OCI-LY1 (cell line): ENCODE results near the gene TPPP.

Experiments
- H2AFZ ChIP-seq: fragments of 200-600 bp; sonication (generic), shearing (Covaris generic); 2 replicates; pipeline ENCODE4 v1.6.0; 2014; ENCODE audit warnings: antibody characterized with exemption, mild to moderate bottlenecking, low read length
- H3F3A ChIP-seq: fragments of 200-600 bp; sonication (generic), shearing (Covaris generic); 2 replicates; pipeline ENCODE4 v1.6.0; 2014; ENCODE audit warnings: mild to moderate bottlenecking, antibody characterized with exemption, low read length, moderate library complexity; ENCODE audit not compliant: insufficient read depth
- H3K27ac ChIP-seq: fragments of 200-600 bp; sonication (generic); 2 replicates; pipeline ENCODE4 v1.5.1; 2014; ENCODE audit warnings: low read length, mixed run types, mild to moderate bottlenecking, low read depth; ENCODE audit not compliant: poor library complexity, severe bottlenecking
- H3K27me3 ChIP-seq: fragments of 200-600 bp; sonication (generic); 2 replicates; pipeline ENCODE4 v1.6.0; 2014; ENCODE audit warnings: antibody characterized with exemption, mild to moderate bottlenecking, low read length, moderate library complexity; ENCODE audit not compliant: insufficient read depth
- H3K36me3 ChIP-seq: fragments of 200-600 bp; sonication (generic); 2 replicates; pipeline ENCODE4 v1.6.1; 2014; ENCODE audit warnings: mild to moderate bottlenecking, antibody characterized with exemption, low read length, moderate library complexity, mixed read lengths; ENCODE audit not compliant: insufficient read depth
- H3K4me1 ChIP-seq: fragments of 200-600 bp; sonication (generic); 2 replicates; pipeline ENCODE4 v1.5.1; 2014; ENCODE audit warnings: mild to moderate bottlenecking, low read length, moderate library complexity; ENCODE audit not compliant: insufficient read depth, severe bottlenecking
- H3K4me2 ChIP-seq: fragments of 200-600 bp; sonication (generic), shearing (Covaris generic); 2 replicates; pipeline ENCODE4 v1.6.1; 2014; ENCODE audit warnings: low read length
- H3K4me3 ChIP-seq: fragments of 200-600 bp; sonication (generic); 2 replicates; pipeline ENCODE4 v1.5.1; 2014; ENCODE audit warnings: low read length, low read depth, mild to moderate bottlenecking, mixed read lengths; ENCODE audit not compliant: poor library complexity, severe bottlenecking
- H3K79me2 ChIP-seq: fragments of 200-600 bp; shearing (Covaris generic); 2 replicates; pipeline ENCODE4 v1.6.1; 2016; ENCODE audit warnings: mixed run types, low read length, mixed read lengths; ENCODE audit not compliant: insufficient read depth
- H3K9ac ChIP-seq: fragments of 200-600 bp; sonication (generic), shearing (Covaris generic); 2 replicates; pipeline ENCODE4 v1.6.1; 2014; ENCODE audit warnings: mild to moderate bottlenecking, low read length, mixed read lengths
- H3K9me2 ChIP-seq: fragments of 200-600 bp; sonication (generic), shearing (Covaris generic); 2 replicates; pipeline ENCODE4 v1.6.1; 2014; ENCODE audit warnings: low read depth, mild to moderate bottlenecking, low read length, mixed read lengths
- H3K9me3 ChIP-seq: fragments of 200-600 bp; shearing (Covaris generic); 2 replicates; pipeline ENCODE4 v1.6.1; 2014; ENCODE audit warnings: low read length, mixed read lengths
- H4K20me1 ChIP-seq: fragments of 200-600 bp; sonication (generic), shearing (Covaris generic); 2 replicates; pipeline ENCODE4 v1.6.0; 2016; ENCODE audit warnings: mild to moderate bottlenecking, low read length; ENCODE audit not compliant: insufficient read depth
- EZH2 ChIP-seq: fragments of 200-600 bp; sonication (generic), shearing (Covaris generic); IDR thresholded peaks from 2 replicates; pipeline ENCODE4 v1.8.0; 2017; ENCODE audit warnings: borderline replicate concordance, mixed run types, mild to moderate bottlenecking, antibody characterized with exemption, low read length, moderate library complexity, mixed read lengths
- TF ChIP-seq, protein P1 (sequence below): fragments of 200-600 bp; sonication (generic), shearing (Covaris generic); IDR thresholded peaks from 2 replicates; pipeline ENCODE4 v1.5.1; 2017; ENCODE audit warnings: mild to moderate bottlenecking, antibody characterized with exemption, low read length, moderate library complexity, mixed read lengths

TPPP gene

DNA sequence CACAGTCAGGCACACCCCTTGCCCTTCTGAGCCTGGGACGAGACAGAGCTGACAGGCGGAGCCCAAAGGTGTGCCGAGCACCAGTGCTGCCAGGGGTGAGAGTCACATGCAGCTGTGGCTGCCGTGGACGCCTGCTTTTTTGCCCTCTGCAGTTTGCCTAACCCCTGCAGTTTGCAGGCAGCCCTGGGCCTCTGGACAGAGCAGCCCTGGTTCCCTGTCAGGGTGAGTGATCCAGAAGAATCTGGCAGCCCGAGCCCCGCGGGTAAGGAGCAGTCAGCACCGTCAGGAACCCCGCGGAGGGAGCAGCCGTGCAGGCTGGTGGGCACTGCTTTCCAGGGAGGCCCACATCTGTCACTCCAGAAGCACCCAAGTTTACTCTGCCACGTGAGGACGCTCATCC is 50.7 kb downstream of the TPPP start:
- no peak overlapping the region for H2AFZ ChIP-seq

DNA sequence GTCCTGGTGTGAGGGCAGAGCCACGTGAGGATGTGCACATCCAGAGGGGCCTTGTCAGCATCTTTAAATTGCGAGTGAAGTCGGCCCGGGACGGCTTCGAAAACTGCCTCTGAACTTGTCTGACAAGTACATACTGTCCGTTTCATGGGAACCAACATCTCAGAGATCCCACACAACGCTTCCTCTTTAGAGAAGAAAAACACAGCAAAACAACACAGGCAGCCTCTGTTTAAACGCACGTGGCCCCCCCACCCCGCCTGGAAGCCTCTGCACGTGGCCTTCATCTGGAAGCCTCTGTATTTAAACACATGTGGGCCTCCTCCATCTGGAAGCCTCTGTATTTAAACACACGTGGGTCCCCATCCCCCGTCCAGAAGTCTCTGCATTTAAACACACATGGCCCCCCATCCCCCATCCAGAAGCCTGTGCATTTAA is 51.8 kb downstream of the TPPP start:
- Histone ChIP-seq H3K79me2 (no peaks in the 10 kb centered on the region), H3K9ac (no peak overlapping the region), H3K4me2 (no peak overlapping the region), H3K4me3 (no peak overlapping the region), H3F3A (no peaks in the 10 kb centered on the region), H2AFZ (no peak overlapping the region), H3K9me2 (no peaks in the 10 kb centered on the region), H3K4me1 (peaks cover 19% of the 10 kb centered on the region), H3K27ac (no peak overlapping the region), H4K20me1 (no peaks in the 10 kb centered on the region), H3K36me3 (peaks cover 67% of the 10 kb centered on the region), H3K27me3 (no peaks in the 10 kb centered on the region), H3K9me3 (no peaks in the 10 kb centered on the region)
- TF ChIP-seq, protein P1, sequence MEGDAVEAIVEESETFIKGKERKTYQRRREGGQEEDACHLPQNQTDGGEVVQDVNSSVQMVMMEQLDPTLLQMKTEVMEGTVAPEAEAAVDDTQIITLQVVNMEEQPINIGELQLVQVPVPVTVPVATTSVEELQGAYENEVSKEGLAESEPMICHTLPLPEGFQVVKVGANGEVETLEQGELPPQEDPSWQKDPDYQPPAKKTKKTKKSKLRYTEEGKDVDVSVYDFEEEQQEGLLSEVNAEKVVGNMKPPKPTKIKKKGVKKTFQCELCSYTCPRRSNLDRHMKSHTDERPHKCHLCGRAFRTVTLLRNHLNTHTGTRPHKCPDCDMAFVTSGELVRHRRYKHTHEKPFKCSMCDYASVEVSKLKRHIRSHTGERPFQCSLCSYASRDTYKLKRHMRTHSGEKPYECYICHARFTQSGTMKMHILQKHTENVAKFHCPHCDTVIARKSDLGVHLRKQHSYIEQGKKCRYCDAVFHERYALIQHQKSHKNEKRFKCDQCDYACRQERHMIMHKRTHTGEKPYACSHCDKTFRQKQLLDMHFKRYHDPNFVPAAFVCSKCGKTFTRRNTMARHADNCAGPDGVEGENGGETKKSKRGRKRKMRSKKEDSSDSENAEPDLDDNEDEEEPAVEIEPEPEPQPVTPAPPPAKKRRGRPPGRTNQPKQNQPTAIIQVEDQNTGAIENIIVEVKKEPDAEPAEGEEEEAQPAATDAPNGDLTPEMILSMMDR: no peak
- no peak for TF ChIP-seq EZH2

More for the DNA sequence above, 50.7 kb downstream of the TPPP start:
- Histone ChIP-seq H3K4me1 (peaks cover 19% of the 10 kb centered on the region), H4K20me1 (no peaks in the 10 kb centered on the region), H3K27me3 (no peaks in the 10 kb centered on the region), H3K4me2 (no peak overlapping the region), H3K9ac (no peak overlapping the region), H3K36me3 (peaks cover 70% of the 10 kb centered on the region), H3K9me2 (no peaks in the 10 kb centered on the region), H3K4me3 (no peak overlapping the region), H3K79me2 (no peaks in the 10 kb centered on the region), H3K27ac (no peak overlapping the region), H3F3A (no peaks in the 10 kb centered on the region), H3K9me3 (no peaks in the 10 kb centered on the region)
- TF ChIP-seq EZH2: no peak
- TF ChIP-seq, protein P1: no peak

DNA sequence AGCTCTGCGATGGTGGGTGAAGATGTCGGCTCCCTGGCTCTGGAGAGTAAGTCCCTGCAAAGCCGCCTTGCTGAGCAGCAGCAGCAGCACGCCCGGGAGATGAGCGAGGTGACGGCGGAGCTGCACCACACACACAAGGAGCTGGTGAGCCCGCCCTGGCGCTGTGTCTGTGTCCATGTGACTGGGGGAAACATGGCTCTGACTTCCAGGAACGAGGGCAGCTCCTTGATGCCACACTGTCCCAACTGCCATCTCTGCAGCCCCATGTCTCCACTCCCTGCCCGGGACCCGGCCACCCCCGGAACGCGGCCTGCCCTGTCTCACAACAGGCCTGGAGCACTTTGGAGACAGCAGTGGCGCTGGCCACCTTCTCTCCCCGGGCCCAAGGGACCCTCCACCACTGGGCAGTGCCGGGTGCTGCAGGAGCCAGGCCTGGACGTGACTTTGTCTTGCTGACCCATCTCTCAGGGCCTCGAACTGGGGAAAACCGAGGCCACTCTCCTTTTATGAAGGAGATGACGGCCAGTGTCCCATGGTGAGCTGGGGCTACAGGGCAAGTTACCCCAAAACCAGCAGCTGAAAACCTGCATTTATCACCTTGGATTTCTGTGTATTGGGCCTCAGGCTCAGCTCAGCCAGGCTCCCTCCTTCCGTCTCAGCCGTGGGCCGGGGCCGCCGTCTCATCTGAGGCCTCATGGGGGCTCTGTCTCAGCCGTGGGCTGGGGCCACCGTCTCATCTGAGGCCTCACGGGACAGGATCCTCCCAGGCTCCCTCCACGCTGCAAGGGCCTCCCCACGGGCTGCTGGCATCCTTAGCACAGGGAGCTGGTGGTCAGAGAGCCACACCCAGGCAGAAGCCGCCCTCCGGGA is 52.5 kb downstream of the TPPP start:
- peaks cover 67% of the 10 kb centered on the region for H3K36me3 ChIP-seq
- peaks cover 19% of the 10 kb centered on the region for H3K4me1 ChIP-seq

More for the DNA sequence above, 52.5 kb downstream of the TPPP start:
- Histone ChIP-seq H3K9ac (no peak overlapping the region), H3K79me2 (no peaks in the 10 kb centered on the region), H3K27ac (no peak overlapping the region), H3K9me2 (no peaks in the 10 kb centered on the region), H2AFZ (no peak overlapping the region), H3K4me2 (no peak overlapping the region), H3K27me3 (no peaks in the 10 kb centered on the region), H3K9me3 (no peaks in the 10 kb centered on the region), H3K4me3 (no peak overlapping the region), H4K20me1 (no peaks in the 10 kb centered on the region), H3F3A (no peaks in the 10 kb centered on the region)
- TF ChIP-seq, protein P1: no peak; the same call in 1 of the 2 replicates
- TF ChIP-seq EZH2: no peak
